Heart left ventricle (tissue), 16 donors: ENCODE data around the gene DMBX1. TPM values are rescaled to one million over a fixed set of nuclear protein-coding genes. Genes with fewer than 3 reads are reported as not detected.
A peak's percentile ranks its signal among the peaks of the same experiment; 100 is the strongest.

Experiments used
- ATAC-seq, 4 donors: fragments of 200-7000 bp; cut with Tn5 transposase; one replicate each; pipeline ENCODE4 v1.9.1; 2020 to 2022; ENCODE audit warnings: moderate library complexity in 4 of 4, mild to moderate bottlenecking in 3 of 4, moderate number of reproducible peaks in 1 of 4
- DNase-seq, 5 donors: peaks; one replicate each; pipeline ENCODE4 v3.0.0-alpha.2; 2020
- H3K27ac ChIP-seq, 12 donors: fragments of 200-600 bp; sonication (generic) in 4 of 12; one replicate each; pipeline versions ENCODE4 v1.5.0 to v1.8.0; 2016 to 2022; ENCODE audit warnings: mild to moderate bottlenecking in 2 of 12
- H3K27me3 ChIP-seq, 9 donors: fragments of 200-600 bp; sonication (generic) in 2 of 9; one replicate each; pipeline versions ENCODE4 v1.5.1 to v1.8.0; 2016 to 2022; ENCODE audit warnings: mild to moderate bottlenecking in 3 of 9
- H3K36me3 ChIP-seq, 9 donors: fragments of 200-600 bp; sonication (generic) in 2 of 9; one replicate each; pipeline versions ENCODE4 v1.5.0 to v1.8.0; 2018 to 2022; ENCODE audit warnings: mild to moderate bottlenecking in 2 of 9
- H3K4me1 ChIP-seq, 12 donors: fragments of 200-600 bp; sonication (generic) in 4 of 12; one replicate each; pipeline versions ENCODE4 v1.5.0 to v1.8.0; 2016 to 2022; ENCODE audit warnings: mild to moderate bottlenecking in 3 of 12
- H3K4me3 ChIP-seq, 12 donors: fragments of 200-600 bp; sonication (generic) in 4 of 12; one replicate each; pipeline versions ENCODE4 v1.5.0 to v1.8.0; 2017 to 2022; ENCODE audit warnings: mild to moderate bottlenecking in 9 of 12, moderate library complexity in 4 of 12
- H3K9me3 ChIP-seq, 12 donors: fragments of 200-600 bp; sonication (generic) in 4 of 12; one replicate each; pipeline versions ENCODE4 v1.5.0 to v1.8.0; 2016 to 2022; ENCODE audit warnings: mild to moderate bottlenecking in 1 of 12
- POLR2A ChIP-seq, 2 donors: fragments of 450-650 bp; IDR thresholded peaks; one replicate each; pipeline ENCODE4 v1.6.1; 2017; ENCODE audit warnings: antibody characterized with exemption in 2 of 2, mild to moderate bottlenecking in 2 of 2, moderate library complexity in 2 of 2
- WGBS, 4 donors: extraction: QIAGEN DNeasy Blood & Tissue Kit in 2 of 4; methylation state at CpG; one replicate each; pipeline versions ENCODE4 v1.1.5 to v1.1.7; 2013 to 2018; 5-methylcytosine and 5-hydroxymethylcytosine counted together
- intact Hi-C, 10 donors: fragments of 100-400 bp; cut with DNase I; formaldehyde crosslinking; loops; one replicate each; pipeline versions ENCODE4 v1.11.1 to v1.14.2; 2022
- polyA plus RNA-seq, 2 donors: library from polyadenylated mRNA; stranded (reverse); fragments of 200-250 nt; gene quantifications; one replicate each; pipeline ENCODE4 v1.2.3, GENCODE V29; 2013
- total RNA-seq, 9 donors: library from RNA; depleted of rRNA in 2 of 9; stranded (reverse); fragments of >200 nt in 2 of 9; fragmentation: NEBNext Ultra II Directional in 3 of 9; extraction: Animal tissue kit (Norgen Biotek cat#: 25700) in 3 of 9; gene quantifications; one replicate each; pipeline versions ENCODE4 v1.1.0 to v1.2.4, GENCODE V29; 2016 to 2023
- TF ChIP-seq, protein P1 (sequence below), 12 donors: fragments of 200-600 bp; sonication (generic) in 4 of 12; IDR thresholded peaks; one replicate each; pipeline versions ENCODE4 v1.5.0 to v1.8.0; 2018 to 2022; ENCODE audit warnings: antibody characterized with exemption in 12 of 12, mild to moderate bottlenecking in 5 of 12
- donor health status: ischemic (EF 13 %, LVEDD 7.1; RV severe dilation, severe dysfunction).
- donor health status: healthy with polysubstance abuse.
- donor health status: DM: no; HTN: yes; CAD: no.
- donor health status: DM: no; HTN: no; CAD: no.
- donor health status: ischemic (EF 25% LVEDD 6.9; RV normal size, moderate dysfunction).
- donor health status: ischemic (EF 25% LVEDD 5.7; RV mildly dilated, moderate dysfunction).
- donor health status: healthy.
- donor health status: DM: yes; HTN: yes; CAD: no.
- donor health status: ischemic (EF 35%, LVEDD 5.7; RV mildly dilated, moderate dysfunction).
- donor health status: nonischemic (EF 11% LVEDD 7.7; RV severe dilation, severe dysfunction).
- donor health status: DM: yes; HTN: yes; CAD: no.
- donor health status: PGD.
- donor health status: ischemic (EF 29% LVEDD 5.4; RV normal size, mild dysfunction).
- donor health status: nonischemic (EF 23%, LVEDD 6.1; RV moderate dilation, normal function).

DMBX1 gene
- total and polyA plus RNA-seq, 11 donors, result not detected

DNA sequence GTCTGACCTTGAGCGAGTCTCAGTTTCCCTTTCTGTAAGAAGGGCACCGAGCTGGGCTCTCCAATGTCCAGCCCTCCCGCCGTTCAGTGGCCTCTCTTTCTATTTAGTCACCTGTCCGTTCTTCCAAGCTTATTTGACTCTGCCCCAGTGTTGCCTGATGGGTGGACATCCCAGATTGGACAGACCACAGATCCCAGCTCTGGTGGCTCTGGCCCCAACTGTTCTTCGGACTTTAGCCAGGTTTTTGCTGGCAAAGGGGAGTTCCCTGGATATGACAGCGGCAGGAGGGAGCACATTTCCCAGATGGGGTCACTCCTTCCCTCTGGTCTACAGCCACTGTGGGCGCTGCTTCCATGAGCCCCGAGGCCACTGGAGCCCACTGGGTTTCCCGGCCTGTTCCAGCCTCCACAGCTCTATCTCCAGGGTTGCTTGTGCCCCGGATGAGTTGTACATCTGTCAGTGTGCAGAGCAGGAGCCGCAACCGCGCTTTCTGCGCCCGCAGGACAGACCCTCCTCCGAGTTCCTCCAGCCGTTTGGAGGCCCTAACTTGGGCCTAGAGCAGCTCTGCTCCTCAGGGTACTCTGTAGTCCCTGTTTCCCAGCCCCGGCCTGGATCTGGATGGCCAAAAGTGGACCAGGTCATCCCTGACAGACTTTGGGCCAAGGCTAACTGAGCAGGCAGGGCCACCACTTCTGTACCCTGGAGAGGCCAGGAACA, 3.8 kb downstream of the DMBX1 start:
- no peaks in the 10 kb centered on the region for H3K9me3 ChIP-seq
- ATAC-seq (no peak), DNase-seq (peak in 1 of 5 donors; percentile 51)
- TF ChIP-seq, protein P1, sequence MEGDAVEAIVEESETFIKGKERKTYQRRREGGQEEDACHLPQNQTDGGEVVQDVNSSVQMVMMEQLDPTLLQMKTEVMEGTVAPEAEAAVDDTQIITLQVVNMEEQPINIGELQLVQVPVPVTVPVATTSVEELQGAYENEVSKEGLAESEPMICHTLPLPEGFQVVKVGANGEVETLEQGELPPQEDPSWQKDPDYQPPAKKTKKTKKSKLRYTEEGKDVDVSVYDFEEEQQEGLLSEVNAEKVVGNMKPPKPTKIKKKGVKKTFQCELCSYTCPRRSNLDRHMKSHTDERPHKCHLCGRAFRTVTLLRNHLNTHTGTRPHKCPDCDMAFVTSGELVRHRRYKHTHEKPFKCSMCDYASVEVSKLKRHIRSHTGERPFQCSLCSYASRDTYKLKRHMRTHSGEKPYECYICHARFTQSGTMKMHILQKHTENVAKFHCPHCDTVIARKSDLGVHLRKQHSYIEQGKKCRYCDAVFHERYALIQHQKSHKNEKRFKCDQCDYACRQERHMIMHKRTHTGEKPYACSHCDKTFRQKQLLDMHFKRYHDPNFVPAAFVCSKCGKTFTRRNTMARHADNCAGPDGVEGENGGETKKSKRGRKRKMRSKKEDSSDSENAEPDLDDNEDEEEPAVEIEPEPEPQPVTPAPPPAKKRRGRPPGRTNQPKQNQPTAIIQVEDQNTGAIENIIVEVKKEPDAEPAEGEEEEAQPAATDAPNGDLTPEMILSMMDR (IDR thresholded peaks at IDR 0.05), result no peak
- no peak for TF ChIP-seq POLR2A (IDR thresholded peaks at IDR 0.05)
- no peak overlapping the region for H3K4me3 ChIP-seq
- peaks cover 26 to 88% (median 67%) of the 10 kb centered on the region in 9 donors for H3K27me3 ChIP-seq
- no peaks in the 10 kb centered on the region for H3K36me3 ChIP-seq
- H3K4me1 ChIP-seq, result peaks cover 0 to 24% (median 15%) of the 10 kb centered on the region in 12 donors
- H3K27ac ChIP-seq, result no peak overlapping the region
- WGBS, 4 donors, result 25 to 35% (median 30%) methylated on average over 15 to 19 of the region's 19 CpGs
- intact Hi-C loops, result no loop called here

DNA sequence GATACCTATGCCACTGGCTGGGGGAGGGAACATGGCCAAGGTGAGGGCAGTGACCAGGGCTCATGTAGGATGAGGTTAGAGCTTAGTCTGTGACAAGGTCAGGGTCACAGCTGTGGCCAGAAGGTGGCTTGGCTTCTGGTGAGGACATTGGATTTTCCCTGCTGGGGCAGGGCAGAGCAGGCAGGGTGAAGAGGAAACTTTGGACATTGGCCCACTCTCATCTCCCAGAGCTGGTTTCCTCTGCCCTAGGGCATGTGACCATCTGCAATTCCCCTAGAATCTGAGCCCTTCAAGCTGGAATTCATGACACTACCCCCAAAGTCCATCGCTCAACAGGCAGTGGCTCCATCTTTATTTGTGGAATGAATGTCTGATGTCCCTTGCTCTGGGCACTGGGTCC, 5.3 kb downstream of the DMBX1 start:
- peaks cover 0 to 13% (median 7%) of the 10 kb centered on the region in 12 donors for H3K4me1 ChIP-seq
- no peak for TF ChIP-seq POLR2A (IDR thresholded peaks at IDR 0.05)
- TF ChIP-seq, protein P1 (IDR thresholded peaks at IDR 0.05), result no peak
- H3K4me3 ChIP-seq, result no peak overlapping the region
- H3K36me3 ChIP-seq, result no peaks in the 10 kb centered on the region
- H3K9me3 ChIP-seq, result no peaks in the 10 kb centered on the region
- intact Hi-C loops, result no loop called here
- ATAC-seq, result no peak
- peak in 1 of 5 donors; percentile 28 for DNase-seq
- 62 to 85% (median 69%) methylated on average over 1 of the region's 1 CpG for WGBS, 4 donors
- peaks cover 23 to 81% (median 53%) of the 10 kb centered on the region in 9 donors for H3K27me3 ChIP-seq
- H3K27ac ChIP-seq, result no peak overlapping the region

DNA sequence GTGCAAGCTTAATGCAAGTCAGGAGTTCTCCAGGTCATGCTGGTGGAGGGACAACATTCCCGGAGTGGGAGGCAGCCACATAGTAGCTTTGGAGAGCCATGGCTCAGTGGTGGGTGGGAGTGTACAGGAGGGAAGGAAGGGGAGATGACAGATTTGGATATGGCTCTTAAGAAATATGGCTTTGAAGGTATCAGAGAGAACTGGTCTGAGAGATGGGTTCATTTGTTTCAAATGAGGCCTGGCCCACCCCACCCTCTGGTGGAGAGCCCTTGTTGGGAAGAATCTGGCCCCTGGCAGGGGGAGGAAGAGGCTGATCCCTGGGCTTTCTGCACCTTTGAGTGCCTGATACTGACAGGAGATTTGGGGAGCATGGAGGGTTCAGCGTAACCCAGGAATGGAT, 6.1 kb downstream of the DMBX1 start:
- TF ChIP-seq, protein P1 (IDR thresholded peaks at IDR 0.05), result no peak
- no peak for TF ChIP-seq POLR2A (IDR thresholded peaks at IDR 0.05)
- no peaks in the 10 kb centered on the region for H3K9me3 ChIP-seq
- ATAC-seq, result no peak
- no peaks in the 10 kb centered on the region for H3K36me3 ChIP-seq
- intact Hi-C loops, result no loop called here
- WGBS, 4 donors, result 78 to 88% (median 83%) methylated on average over 2 of the region's 2 CpGs
- peak in 1 of 5 donors; percentile 28 for DNase-seq
- peaks cover 0 to 4% (median 0%) of the 10 kb centered on the region in 12 donors for H3K4me1 ChIP-seq
- H3K4me3 ChIP-seq, result no peak overlapping the region
- no peak overlapping the region for H3K27ac ChIP-seq
- H3K27me3 ChIP-seq, result peaks cover 18 to 72% (median 44%) of the 10 kb centered on the region in 9 donors

DNA sequence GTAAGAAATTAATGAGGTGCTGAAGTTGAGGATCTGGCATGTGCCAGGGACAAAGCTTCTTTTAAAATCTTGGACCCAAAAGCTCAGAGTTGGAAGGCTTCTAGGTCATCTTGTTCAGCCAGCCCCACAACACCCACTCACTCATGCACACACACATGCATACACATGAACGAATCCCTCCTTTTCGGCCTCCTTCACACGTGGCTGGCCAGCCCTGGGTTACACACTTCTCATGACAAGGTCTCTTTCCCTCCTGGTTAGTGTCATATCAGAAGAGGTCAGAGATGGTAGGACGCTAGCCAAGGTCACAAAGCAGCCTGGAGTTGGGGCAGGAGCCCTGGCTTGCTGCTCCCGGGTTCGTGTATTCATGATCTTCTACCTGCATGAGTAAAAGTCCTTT, 6.9 kb downstream of the DMBX1 start:
- TF ChIP-seq, protein P1 (IDR thresholded peaks at IDR 0.05), result no peak
- TF ChIP-seq POLR2A (IDR thresholded peaks at IDR 0.05), result no peak
- ATAC-seq, result no peak
- no peak for DNase-seq
- intact Hi-C loops, result no loop called here
- Histone ChIP-seq H3K27me3 (peaks cover 14 to 65% (median 38%) of the 10 kb centered on the region in 9 donors), H3K4me1 (no peaks in the 10 kb centered on the region), H3K4me3 (no peak overlapping the region), H3K9me3 (no peaks in the 10 kb centered on the region), H3K36me3 (no peaks in the 10 kb centered on the region), H3K27ac (no peak overlapping the region)
- 65 to 73% (median 69%) methylated on average over 6 of the region's 6 CpGs for WGBS, 4 donors
